Measurements from ENCODE around the gene TOMM40L.

The TOMM40L gene

GRCh38 chr1:161225534-161226319 is at the start of gene TOMM40L:
TSS of gene TOMM40L (plus strand) at chr1:161226060. CDS start at chr1:161226490, 430 bp downstream.
- DNase-seq (ENCODE audit: low read depth in 2 of 3, low spot score in 1 of 3): peak; percentile 82 to 87 (median 86)

GRCh38 chr1:161176468-161177111 is 49.3 kb upstream of the TOMM40L start:
- no peak for DNase-seq (ENCODE audit: low read depth in 2 of 3, low spot score in 1 of 3)

- peak; percentile 90 to 99 (median 95) for DNase-seq (ENCODE audit: low read depth in 2 of 3, low spot score in 1 of 3)
These were observed 48.5 kb upstream of the TOMM40L start, which contains the start of gene B4GALT3 for GRCh38 chr1:161177112-161177935. TSS of gene B4GALT3 (minus strand) at chr1:161177507. CDS start at chr1:161176060, 1,447 bp downstream.

GRCh38 chr1:161177936-161178244 is 48.0 kb upstream of the TOMM40L start:
- DNase-seq (ENCODE audit: low read depth in 2 of 3, low spot score in 1 of 3): no peak

- no peak for DNase-seq (ENCODE audit: low read depth in 2 of 3, low spot score in 1 of 3)
These were observed 46.2 kb upstream of the TOMM40L start for GRCh38 chr1:161179698-161180097.

- no peak for DNase-seq (ENCODE audit: low read depth in 2 of 3, low spot score in 1 of 3)
These were observed 45.2 kb upstream of the TOMM40L start for GRCh38 chr1:161180639-161181038.

- peak; percentile 55 to 59 (median 59) for DNase-seq (ENCODE audit: low read depth in 2 of 3, low spot score in 1 of 3)
These were observed 43.6 kb upstream of the TOMM40L start for GRCh38 chr1:161182214-161182613.

- DNase-seq (ENCODE audit: low read depth in 2 of 3, low spot score in 1 of 3): peak; percentile 53 to 63 (median 56)
These were observed 40.6 kb upstream of the TOMM40L start for GRCh38 chr1:161185282-161185682.

GRCh38 chr1:161185732-161186311 is 40.0 kb upstream of the TOMM40L start:
- DNase-seq (ENCODE audit: low read depth in 2 of 3, low spot score in 1 of 3): no peak

GRCh38 chr1:161187311-161187710 is 38.5 kb upstream of the TOMM40L start:
- no peak for DNase-seq (ENCODE audit: low read depth in 2 of 3, low spot score in 1 of 3)

GRCh38 chr1:161188381-161188780 is 37.5 kb upstream of the TOMM40L start:
- no peak for DNase-seq (ENCODE audit: low read depth in 2 of 3, low spot score in 1 of 3)

- no peak for DNase-seq (ENCODE audit: low read depth in 2 of 3, low spot score in 1 of 3)
These were observed 36.8 kb upstream of the TOMM40L start for GRCh38 chr1:161189036-161189435.

GRCh38 chr1:161190962-161191521 is 34.8 kb upstream of the TOMM40L start:
- no peak for DNase-seq (ENCODE audit: low read depth in 2 of 3, low spot score in 1 of 3)

GRCh38 chr1:161191971-161192370 is 33.9 kb upstream of the TOMM40L start:
- no peak for DNase-seq (ENCODE audit: low read depth in 2 of 3, low spot score in 1 of 3)

- DNase-seq (ENCODE audit: low read depth in 2 of 3, low spot score in 1 of 3): peak; percentile 44 to 74 (median 48)
These were observed 33.1 kb upstream of the TOMM40L start for GRCh38 chr1:161192476-161193465.

GRCh38 chr1:161193561-161194235 is 32.2 kb upstream of the TOMM40L start:
- no peak for DNase-seq (ENCODE audit: low read depth in 2 of 3, low spot score in 1 of 3)

- DNase-seq (ENCODE audit: low read depth in 2 of 3, low spot score in 1 of 3): no peak
These were observed 30.7 kb upstream of the TOMM40L start for GRCh38 chr1:161195171-161195570.

GRCh38 chr1:161196111-161196510 is 29.7 kb upstream of the TOMM40L start:
- DNase-seq (ENCODE audit: low read depth in 2 of 3, low spot score in 1 of 3): no peak

Data from stimulated activated CD4-positive, alpha-beta T cell treated with anti-CD3 and anti-CD28 coated beads, Interleukin-12 subunit alpha, Interleukin-12 subunit beta, amount 100 ng/mL, for 48 hours (primary cell).